GM21381 (cell line): ENCODE measurements around the gene CLSTN3.

Experiments
- ATAC-seq: cut with Tn5 transposase; IDR thresholded peaks from one replicate; pipeline ENCODE4 v1.9.1; 2021; ENCODE audit warnings: mild to moderate bottlenecking, moderate library complexity; ENCODE audit not compliant: unreplicated experiment

The CLSTN3 gene

GRCh38 chr12:7129872-7130691, at the start of gene CLSTN3:
CLSTN3 (plus strand) TSS chr12:7130371; CDS start chr12:7130649, 278 bp downstream.
- ATAC-seq, result peak; percentile 70

GRCh38 chr12:7081037-7081436, 49.1 kb upstream of the CLSTN3 start:
- ATAC-seq, result no peak

- ATAC-seq, result no peak
These were observed 47.0 kb upstream of the CLSTN3 start for GRCh38 chr12:7083125-7083524.

GRCh38 chr12:7089196-7089871, 40.8 kb upstream of the CLSTN3 start:
- ATAC-seq, result no peak

GRCh38 chr12:7090222-7090998, 39.8 kb upstream of the CLSTN3 start:
- no peak for ATAC-seq

- no peak for ATAC-seq
These were observed 39.0 kb upstream of the CLSTN3 start for GRCh38 chr12:7091171-7091570.

- no peak for ATAC-seq
These were observed 38.4 kb upstream of the CLSTN3 start for GRCh38 chr12:7091660-7092228.

- ATAC-seq, result no peak
These were observed 37.8 kb upstream of the CLSTN3 start, which contains the start of gene C1R for GRCh38 chr12:7092229-7092985. C1R (minus strand) TSS chr12:7092445; CDS start chr12:7092388, 57 bp downstream.

- ATAC-seq, result no peak
These were observed 37.1 kb upstream of the CLSTN3 start for GRCh38 chr12:7092986-7093460.

GRCh38 chr12:7093486-7093885, 36.7 kb upstream of the CLSTN3 start:
- ATAC-seq, result no peak

GRCh38 chr12:7093892-7094291, 36.3 kb upstream of the CLSTN3 start:
- ATAC-seq, result no peak

GRCh38 chr12:7096006-7096932, 33.9 kb upstream of the CLSTN3 start:
- ATAC-seq, result no peak

GRCh38 chr12:7096979-7097378, 33.2 kb upstream of the CLSTN3 start:
- ATAC-seq, result no peak

- no peak for ATAC-seq
These were observed 30.7 kb upstream of the CLSTN3 start for GRCh38 chr12:7099290-7099996.

- ATAC-seq, result no peak
These were observed 29.9 kb upstream of the CLSTN3 start for GRCh38 chr12:7100239-7100638.

- no peak for ATAC-seq
These were observed 29.0 kb upstream of the CLSTN3 start for GRCh38 chr12:7101047-7101693.

GRCh38 chr12:7101694-7102131, 28.5 kb upstream of the CLSTN3 start:
- no peak for ATAC-seq

- ATAC-seq, result no peak
These were observed 27.6 kb upstream of the CLSTN3 start for GRCh38 chr12:7102582-7102981.
